Measurements from ENCODE around the gene DNAJB13.
"Not testable (repeated sequence)": the region's sequence is repeated elsewhere in the genome, so short reads cannot be mapped to it uniquely, and the experiment has no call there.

The DNAJB13 gene

DNA sequence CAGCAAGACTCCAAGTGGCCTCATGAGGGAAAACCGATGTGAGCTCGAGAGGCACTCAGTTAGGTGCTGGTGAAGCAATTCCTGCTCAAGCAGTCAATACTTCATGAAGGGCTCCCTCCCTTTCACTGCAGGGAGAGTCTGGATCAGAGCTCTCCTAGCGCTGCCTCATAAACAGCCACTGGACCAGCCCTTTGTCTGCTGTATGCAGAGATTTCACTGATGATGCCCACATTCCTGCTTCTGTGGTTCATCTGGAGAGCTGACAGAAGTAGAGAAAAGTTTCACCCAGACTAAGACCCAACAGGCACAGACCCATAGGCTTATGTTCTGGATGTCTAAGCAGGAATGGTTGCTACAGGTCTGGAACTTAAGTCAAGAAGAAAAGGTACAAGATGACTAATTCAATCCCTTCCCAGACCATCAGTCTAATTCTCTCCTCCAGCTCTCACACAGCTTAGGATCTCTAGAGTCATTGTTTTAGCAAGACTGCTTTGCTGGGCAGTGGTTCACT is 27.8 kb downstream of the DNAJB13 start:
- no peak for DNase-seq

DNA sequence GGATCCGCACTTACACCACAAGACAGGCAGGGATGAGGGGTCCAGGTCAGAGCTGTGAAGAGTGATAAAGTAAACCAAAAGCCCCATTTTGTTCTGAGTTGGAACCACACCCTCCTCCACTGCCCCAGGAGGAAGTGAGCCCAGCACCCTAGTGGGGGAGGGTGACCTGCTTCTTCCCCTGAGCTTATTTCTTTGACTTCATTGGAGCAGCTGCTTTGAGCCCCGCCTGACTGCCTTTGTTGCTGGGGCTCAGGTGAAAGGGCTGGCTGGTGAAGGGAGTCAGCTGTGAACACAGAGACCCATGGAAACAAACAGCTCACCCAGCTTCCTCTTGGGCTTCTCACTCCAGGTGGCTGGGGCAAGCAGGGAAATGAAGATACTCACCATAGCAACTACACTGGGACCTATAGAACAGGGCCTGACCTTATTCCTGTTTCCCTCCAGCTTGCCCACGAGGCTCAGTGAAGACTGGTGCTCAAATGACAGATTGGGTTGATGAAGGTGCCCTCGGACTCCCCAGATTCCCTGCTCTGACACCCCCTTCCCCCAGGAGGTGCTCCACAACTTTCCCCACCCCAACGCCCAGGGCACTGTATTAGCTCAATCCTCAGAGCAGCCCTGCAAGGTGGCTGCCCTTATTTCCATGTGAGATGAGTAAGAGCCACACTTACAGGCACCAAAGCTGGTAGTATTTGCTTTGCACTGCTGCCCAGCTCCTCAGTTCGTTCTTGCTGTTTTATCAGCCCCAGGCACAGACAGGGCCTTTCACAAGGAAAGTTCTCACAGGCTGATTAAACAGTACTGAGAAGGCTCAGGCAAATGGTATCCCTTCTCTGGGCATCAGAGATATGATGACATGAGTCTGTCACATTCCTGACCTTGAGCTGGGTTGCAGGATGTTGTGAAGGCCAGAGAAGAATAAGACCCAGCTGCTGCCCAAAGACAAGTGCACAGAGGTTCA is 29.5 kb downstream of the DNAJB13 start:
- peak; percentile 78 for DNase-seq

DNA sequence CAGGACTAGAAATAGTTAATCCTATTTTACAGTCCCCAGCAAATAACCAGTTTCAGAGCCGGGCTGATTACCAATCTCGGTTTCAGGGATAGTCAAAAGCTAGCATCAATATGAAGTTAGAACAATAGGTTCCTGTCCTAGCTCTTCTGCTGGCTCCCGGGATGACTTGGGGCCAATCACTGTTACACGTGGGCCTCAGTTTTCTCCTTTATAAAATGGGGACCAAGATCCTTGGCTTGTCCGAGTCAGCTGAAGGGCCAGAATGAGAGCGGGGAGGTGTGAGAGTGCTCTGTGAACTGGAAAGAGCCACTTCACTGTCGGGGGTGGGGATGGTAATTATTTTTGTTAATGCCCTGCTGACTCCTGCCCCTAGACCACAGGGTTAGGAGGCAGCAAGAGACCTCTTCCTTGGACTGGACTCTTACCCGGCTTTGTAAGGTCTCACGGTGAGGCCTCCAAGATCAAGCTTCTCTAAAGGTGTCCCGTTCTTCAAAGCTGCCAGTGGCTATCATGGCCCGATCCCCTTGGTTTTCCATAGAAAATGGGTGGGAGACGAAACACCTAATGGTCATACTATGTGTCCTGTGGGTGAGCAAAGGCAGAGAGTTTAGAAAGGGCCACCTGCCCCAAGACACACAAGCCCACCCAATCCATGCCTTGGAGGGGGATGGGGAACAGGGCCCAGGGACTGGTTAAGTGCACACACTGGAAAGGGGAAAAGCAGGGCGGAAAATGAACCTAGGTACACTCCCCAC is 30.4 kb downstream of the DNAJB13 start:
- no peak for DNase-seq

DNA sequence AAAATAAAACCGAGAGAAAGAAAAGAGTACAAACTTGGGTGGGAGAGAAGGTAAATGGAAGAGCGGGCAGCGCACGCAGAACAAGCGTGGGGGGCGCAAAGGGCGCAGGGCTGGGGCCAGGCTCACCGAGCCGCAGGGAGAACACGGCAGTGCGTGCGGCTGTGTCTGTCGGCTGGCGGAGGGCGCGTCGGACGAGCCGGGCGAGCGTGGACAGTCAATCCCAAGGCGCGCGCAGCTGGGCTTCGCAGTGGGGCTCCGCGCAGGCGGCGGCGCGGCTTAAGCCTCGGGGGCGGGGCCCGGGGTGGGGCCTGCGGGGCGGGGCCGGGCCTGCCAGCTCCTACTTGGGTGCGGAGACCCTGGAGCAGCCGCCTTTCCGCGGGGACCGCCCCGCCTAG is 31.8 kb downstream of the DNAJB13 start, which contains the start of gene UCP2:
Gene UCP2 (minus strand): TSS at position 249 of the 395 bp plus-strand sequence. CDS start 4,465 bp downstream, outside the sequence.
- DNase-seq = peak; percentile 89

DNA sequence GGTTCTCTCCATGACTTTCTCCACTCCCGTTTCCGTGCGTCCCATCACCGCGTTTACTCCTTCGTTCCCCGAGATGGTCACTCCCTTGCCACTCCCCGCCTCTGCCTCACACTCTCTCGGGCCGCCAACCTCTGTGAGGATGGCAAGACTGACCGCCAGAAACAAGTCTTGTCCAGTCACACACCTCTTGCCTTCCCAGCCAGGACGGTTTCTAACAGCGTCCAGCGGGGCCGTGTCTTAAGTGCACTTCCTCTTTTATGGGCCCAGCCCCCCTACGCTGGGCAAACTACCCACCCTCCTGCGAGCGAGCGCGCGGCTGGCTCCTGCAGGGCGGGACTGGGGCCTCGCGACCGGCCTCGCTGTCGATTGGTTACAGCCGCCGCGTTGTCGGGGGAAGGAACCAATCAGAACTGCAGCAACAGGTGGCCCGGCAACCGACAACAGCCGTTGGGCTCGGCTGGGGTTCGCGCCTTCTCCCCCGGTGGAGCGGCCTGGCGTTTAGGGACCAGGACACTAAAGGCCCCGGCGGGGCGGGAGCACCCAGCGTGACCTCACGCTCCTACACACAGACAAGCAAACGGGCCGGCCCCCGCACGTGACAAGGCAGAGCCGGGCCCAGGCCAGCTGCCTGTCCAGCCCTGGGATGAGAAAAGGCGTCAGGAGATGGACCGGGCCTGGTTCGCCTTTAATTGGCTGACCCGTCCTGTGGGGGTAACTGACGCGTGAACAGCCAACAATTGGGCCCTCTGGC is 32.3 kb downstream of the DNAJB13 start:
- peak; percentile 89 for DNase-seq

DNA sequence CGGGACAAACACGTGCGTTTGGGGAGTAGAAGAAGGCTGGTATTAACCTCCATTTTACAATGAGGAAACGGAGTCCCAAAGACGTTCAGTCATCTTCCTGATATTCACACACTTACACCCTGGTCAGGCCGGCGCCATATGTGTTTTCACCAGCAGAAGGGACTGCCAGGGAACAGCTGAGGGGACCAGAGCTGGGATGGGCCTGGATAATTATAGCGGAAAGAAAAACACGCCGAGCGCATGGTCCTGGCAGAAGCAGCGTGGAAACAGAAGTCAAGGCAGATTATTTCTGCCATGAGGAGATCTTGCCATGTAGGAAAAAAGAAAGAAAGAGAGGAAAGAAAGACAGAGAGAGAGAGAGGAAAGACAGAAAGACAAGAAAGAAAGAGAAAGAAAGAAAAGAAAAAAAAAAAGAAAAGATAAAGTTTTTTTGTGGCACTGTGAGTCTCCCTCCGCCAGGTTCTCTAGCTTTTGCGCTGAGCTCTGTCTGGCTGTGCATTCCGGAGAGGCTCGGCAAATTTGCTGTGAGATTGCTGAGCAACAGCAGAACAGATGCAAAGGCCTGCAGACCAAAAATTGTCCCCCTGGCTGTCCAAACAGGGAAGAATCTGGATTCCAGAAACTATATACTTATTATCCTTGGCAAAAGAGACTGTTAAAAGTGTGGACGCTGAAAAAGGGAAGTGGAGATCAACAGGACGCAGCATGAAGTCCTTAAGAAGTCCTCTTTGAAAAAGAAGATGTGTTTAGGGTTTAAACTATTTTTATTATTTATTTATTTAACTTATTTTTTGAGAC is 33.1 kb downstream of the DNAJB13 start:
- no peak for DNase-seq

DNA sequence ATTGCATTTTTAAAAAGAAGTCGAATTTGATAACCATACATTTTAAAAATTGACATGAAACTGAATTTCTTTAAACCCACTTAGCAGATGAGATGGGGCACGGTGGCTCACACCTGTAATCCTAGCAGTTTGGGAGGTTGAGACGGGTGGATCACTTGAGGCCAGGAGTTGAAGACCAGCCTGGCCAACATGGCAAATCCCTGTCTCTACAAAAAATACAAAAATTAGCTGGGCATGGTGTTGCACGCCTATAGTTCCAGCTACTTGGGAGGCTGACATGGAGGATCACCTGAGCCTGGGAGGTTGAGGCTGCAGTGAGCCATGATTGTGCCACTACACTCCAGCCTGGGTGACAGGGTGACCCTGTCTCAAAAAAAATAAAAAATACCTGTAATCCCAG is 34.8 kb downstream of the DNAJB13 start:
- not testable (repeated sequence) for DNase-seq

DNA sequence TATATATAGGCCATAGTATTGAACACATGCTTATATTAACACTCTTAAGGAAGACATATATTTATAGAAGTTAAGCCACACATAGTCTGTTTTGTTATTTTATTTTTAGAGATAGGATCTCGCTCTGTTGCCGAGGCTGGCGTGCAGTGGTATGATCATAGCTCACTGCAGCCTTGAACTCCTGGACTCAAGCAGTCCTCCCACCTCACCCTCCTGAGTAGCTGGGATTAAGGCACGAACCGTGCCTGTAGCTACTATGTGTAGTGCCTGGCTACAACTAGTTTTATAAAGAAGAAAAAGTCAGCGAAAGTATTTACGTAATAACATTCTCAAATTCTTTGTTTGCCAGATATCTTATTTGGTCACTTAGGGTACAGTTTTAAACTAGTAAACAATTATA is 37.4 kb downstream of the DNAJB13 start:
- DNase-seq = no peak

DNA sequence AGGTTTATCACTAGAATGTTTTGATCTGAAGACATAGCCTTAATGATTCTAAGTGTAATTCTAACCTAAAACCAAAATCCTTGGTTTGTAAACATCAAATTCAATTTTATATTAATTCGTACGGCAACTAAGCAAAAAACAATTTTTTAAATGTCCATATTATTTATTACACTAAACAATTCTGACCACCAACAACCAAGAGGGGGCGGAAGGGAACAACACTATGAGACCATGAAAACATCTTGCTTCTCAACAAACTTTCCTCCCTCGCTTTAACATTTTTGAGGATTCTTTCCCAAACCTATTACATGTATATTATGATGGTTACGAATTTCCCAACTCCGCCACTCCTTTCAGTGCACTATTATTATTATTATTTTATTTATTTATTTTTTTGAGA is 38.3 kb downstream of the DNAJB13 start:
- no peak for DNase-seq

DNA sequence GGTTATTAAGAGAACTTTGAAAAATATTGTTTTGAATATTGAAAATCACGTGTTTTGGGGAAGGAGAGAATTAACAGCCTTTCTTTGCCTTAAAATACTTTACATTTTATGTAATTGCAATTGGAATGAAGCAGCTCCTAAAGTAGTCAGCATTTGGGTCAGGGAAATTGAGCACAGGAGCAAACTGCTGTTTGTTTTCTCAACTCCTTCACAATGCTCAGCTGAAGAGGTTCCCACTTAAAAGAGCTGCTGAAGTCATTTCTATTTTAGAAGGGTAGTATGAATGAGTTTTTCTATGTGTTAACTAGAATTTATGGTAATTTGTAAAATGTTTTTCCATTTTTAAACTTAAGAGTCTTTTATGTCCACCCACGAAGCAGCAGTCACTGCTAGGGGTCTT is 39.9 kb downstream of the DNAJB13 start:
- no peak for DNase-seq

DNA sequence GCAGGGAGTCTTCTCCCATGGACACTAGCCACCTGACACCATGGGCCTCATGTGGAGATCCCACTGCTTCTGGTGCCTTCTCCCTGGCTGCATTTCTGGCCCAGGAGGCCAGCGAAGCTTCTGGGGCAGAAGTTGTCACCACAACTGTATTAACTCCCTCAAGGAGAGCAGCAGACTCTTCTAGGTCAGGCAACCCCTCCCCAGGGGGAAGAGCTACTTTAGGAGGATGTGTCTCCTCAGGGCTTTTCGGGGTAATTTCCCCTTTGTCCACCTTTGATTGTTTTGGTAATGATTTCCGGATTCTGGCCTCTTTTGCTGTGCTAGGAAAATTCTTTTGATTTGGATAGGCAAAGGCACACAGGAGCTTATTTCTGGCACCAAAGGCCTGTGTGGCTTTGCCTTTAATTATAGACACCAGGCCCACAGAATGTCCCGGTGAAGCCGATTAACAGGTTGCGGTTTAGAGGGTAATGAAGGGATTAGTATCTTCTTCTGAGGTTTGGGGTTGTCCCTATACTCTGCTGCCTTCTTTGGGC is 40.7 kb downstream of the DNAJB13 start:
- DNase-seq = no peak

DNA sequence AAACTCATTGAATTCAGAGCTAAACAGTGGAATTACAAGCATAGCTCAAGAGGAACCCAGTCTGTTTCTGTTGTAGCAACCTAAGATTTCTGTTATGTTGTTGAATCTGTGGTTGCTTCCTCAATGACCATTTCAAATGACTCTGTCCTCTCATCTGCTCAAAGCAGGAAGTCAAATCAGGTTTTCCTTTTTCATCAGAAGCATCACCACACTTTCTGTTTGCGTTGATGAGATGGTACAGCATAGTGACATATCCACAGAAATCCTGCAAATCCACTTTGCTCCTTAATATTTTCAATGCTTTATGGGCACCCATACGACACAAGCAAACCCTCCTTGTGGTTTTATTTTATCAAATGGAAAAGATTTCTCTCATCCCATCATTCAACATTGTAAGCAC is 44.4 kb downstream of the DNAJB13 start:
- no peak for DNase-seq

DNA sequence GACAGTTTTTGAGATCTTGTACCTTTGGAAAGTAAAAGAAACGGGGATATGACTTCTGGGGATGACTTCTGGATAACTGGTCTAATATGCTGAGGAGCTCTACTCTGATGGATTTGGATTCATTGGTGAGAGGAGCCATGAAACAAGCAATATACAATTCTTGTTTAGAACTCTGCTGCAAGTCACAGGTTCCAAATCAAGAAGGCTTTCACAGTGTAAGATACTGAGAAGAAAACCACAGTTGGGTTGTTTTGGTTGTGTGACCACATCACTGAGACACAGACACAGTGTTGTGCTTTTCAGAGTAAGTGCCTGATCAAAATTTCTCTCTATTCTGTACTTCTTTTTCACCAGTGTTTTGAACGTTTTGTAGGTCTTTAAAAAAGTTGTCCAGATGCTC is 44.9 kb downstream of the DNAJB13 start:
- DNase-seq = no peak

DNA sequence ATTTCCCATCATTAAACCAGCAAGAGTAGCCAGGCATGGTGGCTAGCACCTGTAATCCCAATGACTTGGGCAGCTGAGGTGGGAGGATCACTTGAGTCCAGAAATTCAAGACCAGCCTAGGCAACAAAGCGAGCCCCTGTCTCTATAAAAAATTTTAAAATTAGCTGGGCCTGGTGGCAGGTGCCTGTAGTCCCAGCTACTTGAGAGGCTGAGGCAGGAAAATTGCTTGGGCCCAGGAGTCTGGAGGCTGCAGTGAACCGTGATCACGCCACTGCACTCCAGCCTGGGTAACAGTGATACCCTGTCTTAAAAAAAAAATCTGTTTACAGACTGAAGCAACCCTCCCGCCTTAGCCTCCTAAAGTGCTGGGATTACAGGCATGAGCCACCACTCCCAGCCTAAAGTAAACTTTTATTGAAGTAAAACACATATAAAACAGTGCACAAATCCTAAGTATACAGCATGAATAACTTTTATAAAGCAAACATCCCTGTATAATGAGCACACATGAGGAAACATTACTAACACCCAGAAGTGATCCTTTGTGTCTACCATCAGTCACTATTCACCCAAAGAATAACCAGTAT is 45.4 kb downstream of the DNAJB13 start:
- DNase-seq = no peak

DNA sequence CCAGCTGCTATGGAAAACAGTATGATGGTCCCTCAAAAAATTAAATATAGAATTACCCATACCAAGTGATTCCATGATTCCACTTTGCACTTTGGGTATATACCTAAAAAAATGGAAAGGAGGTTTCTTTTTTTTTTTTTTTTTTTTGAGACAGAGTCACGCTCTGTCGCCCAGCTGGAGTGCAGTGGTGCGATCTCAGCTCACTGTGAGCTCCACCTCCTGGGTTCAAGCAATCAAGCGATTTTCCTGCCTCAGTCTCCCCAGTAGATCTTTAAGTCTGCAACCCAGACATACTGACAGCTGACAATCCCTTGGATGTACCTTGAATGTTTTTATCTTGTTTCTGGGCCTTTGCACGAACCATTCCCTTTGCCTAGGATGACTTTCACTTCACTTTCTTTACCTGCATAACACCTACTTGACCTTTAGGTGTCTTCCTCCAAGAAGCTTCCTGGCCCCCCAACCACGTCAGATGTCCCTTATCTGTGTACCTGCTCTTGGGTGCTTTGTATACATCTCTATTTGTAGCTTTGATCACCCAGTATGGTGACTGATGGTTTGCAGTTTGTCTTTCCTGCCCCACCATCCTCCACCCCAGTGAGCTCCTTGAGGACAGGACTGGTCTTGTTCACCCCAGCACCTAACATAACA is 46.4 kb downstream of the DNAJB13 start:
- no peak for DNase-seq

DNA sequence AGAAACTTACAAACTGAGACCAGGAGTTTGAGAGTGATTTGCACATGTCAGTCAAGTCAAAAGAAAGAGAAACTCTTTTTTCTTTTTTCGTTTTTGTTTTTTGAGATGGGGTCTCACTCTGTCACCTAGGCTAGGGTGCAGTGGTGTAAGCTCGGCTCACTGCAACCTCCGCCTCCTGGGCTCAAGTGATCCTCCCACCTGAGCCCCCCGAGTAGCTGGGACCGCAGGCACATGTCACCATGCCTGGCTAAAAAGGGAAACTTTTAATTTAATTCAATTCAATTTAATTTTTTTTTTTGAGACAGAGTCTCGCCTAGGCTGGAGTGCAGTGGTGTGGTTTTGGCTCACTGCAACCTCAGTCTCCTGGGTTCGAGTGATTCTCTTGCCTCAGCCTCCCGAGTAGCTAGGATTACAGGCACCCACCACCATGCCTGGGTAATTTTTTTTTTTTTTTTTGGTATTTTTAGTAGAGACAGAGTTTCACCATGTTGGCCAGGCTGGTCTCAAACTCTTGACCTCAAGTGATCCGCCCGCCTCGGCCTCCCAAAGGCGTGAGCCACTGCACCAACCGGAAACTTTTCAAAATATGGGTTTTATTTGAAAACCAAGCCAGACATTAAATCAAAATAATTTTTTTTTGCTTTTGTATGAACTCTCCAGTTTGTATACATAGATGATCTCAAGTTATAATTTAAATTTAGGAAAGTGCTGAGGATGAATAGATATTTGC is 48.2 kb downstream of the DNAJB13 start:
- no peak for DNase-seq

DNA sequence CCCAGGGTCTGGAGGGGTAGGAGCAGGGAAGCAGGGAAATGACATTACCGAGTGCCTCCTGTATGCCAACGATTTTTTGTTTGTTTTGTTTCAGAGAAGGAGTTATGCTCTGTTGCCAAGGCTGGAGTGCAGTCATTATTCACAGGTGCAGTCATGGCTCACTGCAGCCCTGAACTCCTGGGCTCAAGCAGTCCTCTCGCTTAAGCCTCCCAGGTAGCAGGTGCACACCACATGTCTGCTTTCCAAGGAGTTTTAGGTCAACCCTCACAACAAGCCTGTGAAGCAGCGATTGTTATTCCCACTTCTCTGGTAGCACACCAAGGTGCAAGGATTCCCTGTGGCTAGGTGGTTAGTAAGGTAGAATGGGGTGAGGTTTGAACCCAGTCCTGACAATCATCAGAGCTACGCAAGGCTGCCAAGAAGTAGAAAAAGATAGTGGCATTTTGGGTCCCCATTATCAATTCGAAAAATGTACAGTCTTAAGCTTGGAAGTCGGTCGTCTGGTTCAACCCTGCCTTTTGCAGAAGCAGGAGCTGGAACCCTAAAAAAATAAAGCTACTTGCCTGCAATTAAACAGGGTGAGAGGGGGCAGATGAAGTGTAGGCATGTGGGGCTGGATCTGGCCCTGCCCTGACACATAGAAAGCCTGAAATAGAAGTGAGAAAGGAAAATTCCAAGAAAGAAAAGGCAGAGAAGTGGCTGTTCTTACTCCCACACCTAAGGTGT is 48.9 kb downstream of the DNAJB13 start:
- no peak for DNase-seq

DNA sequence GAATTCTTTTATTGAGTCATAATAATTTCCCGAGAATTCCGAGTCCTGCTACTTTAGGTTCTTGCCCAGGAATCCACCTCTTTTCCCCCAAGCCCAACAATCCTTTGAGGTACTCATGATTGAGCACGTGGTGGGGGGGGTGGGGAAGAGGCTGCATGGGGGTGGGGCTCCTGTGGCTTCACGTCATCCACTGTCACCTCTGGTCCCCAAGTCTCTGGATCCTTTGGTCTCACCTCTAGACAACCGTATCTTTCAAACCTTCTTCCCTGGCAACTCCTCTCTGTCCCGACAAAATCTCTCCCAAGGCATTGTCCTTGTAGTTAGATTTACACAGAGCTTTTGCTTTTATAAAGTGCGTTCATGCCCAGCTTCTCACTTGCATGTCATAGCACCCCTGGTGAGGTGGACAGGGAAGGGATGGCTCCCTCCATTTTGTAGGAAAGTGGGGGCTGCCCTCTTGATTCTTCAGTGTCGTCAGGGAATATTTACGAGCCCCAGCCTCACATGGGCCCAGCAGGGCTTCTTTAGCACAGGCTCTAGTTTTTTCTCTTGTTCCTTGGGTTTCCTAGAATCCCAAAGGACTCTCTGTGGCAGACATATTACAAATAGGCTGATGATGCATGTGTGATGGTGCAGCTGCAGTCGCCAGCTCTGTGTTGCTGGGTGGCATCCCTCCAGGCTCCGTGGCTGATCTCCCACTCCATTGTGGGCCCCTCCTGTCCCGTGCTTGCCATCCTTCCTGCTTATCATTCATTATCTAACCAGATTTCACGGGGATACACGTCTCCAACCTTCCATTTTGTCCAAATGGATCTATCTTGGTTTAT is 49.7 kb downstream of the DNAJB13 start:
- DNase-seq = no peak
